Activated gamma-delta T cell treated with anti-CD3 and anti-CD28 coated beads, Interleukin-2, amount 50 U/mL, for 16 hours (primary cell): ENCODE data around the gene ZBTB20.

Source experiments
- DNase-seq: peaks from one replicate; pipeline ENCODE4 v3.0.0-alpha.2; 2020; ENCODE audit warnings: low read depth

ZBTB20 gene

GRCh38 chr3:115019900-115020299, 127.2 kb downstream of the ZBTB20 start:
- DNase-seq, result no peak

GRCh38 chr3:115018694-115019093, 128.4 kb downstream of the ZBTB20 start:
- DNase-seq, result no peak

- DNase-seq, result no peak
Observed at GRCh38 chr3:115007966-115008365, 139.1 kb downstream of the ZBTB20 start.

- no peak for DNase-seq
Observed at GRCh38 chr3:115004201-115005140, 142.6 kb downstream of the ZBTB20 start.

- DNase-seq, result no peak
Observed at GRCh38 chr3:114998971-114999579, 148.0 kb downstream of the ZBTB20 start.

GRCh38 chr3:114994554-114995341, 152.3 kb downstream of the ZBTB20 start:
- no peak for DNase-seq

- DNase-seq, result no peak
Observed at GRCh38 chr3:114985776-114986175, 161.3 kb downstream of the ZBTB20 start.

GRCh38 chr3:114983248-114983647, 163.8 kb downstream of the ZBTB20 start:
- no peak for DNase-seq

- DNase-seq, result no peak
Observed at GRCh38 chr3:114974387-114974786, 172.7 kb downstream of the ZBTB20 start.

GRCh38 chr3:114973536-114973935, 173.6 kb downstream of the ZBTB20 start:
- DNase-seq, result no peak

- DNase-seq, result no peak
Observed at GRCh38 chr3:114967168-114967567, 179.9 kb downstream of the ZBTB20 start.

- no peak for DNase-seq
Observed at GRCh38 chr3:114962189-114962588, 184.9 kb downstream of the ZBTB20 start.

- DNase-seq, result no peak
Observed at GRCh38 chr3:114958930-114959329, 188.2 kb downstream of the ZBTB20 start.

GRCh38 chr3:114953800-114954199, 193.3 kb downstream of the ZBTB20 start:
- no peak for DNase-seq

- DNase-seq, result no peak
Observed at GRCh38 chr3:114953215-114953799, 193.8 kb downstream of the ZBTB20 start.

GRCh38 chr3:114942773-114943172, 204.3 kb downstream of the ZBTB20 start:
- DNase-seq, result no peak

- no peak for DNase-seq
Observed at GRCh38 chr3:114941626-114942309, 205.3 kb downstream of the ZBTB20 start.

- DNase-seq, result no peak
Observed at GRCh38 chr3:114939920-114940319, 207.2 kb downstream of the ZBTB20 start.

GRCh38 chr3:114933407-114933806, 213.7 kb downstream of the ZBTB20 start:
- DNase-seq, result no peak

GRCh38 chr3:114929971-114930732, 216.9 kb downstream of the ZBTB20 start:
- no peak for DNase-seq
